ENCODE measurements around the gene MTG2.
A peak's percentile ranks its signal among the peaks of the same experiment; 100 is the strongest.

Gene MTG2

GRCh38 chr20:62231292-62231691, 48.5 kb downstream of the MTG2 start:
- no peak overlapping the region for H3K4me3 ChIP-seq (ENCODE audit: low read length)
- no peak overlapping the region for H3K9ac ChIP-seq (ENCODE audit: low read length)
- H3K27me3 ChIP-seq (ENCODE audit: control insufficient read depth, insufficient read depth, low read length), result peaks cover 8% of the 10 kb centered on the region
- peaks cover 3% of the 10 kb centered on the region for H3K9me3 ChIP-seq (ENCODE audit: control insufficient read depth, low read length)
- H3K36me3 ChIP-seq (ENCODE audit: control insufficient read depth, insufficient read depth, low read length), result no peaks in the 10 kb centered on the region
- H3K4me1 ChIP-seq (ENCODE audit: control insufficient read depth, insufficient read depth, low read length), result no peaks in the 10 kb centered on the region

- Histone ChIP-seq H3K4me3 (ENCODE audit: low read length) (no peak overlapping the region), H3K9ac (ENCODE audit: low read length) (no peak overlapping the region), H3K27me3 (ENCODE audit: control insufficient read depth, insufficient read depth, low read length) (peaks cover 8% of the 10 kb centered on the region), H3K36me3 (ENCODE audit: control insufficient read depth, insufficient read depth, low read length) (no peaks in the 10 kb centered on the region), H3K4me1 (ENCODE audit: control insufficient read depth, insufficient read depth, low read length) (no peaks in the 10 kb centered on the region), H3K9me3 (ENCODE audit: control insufficient read depth, low read length) (peaks cover 3% of the 10 kb centered on the region)
Measured at GRCh38 chr20:62232194-62232593, 49.4 kb downstream of the MTG2 start.

- Histone ChIP-seq H3K27me3 (ENCODE audit: control insufficient read depth, insufficient read depth, low read length) (peaks cover 8% of the 10 kb centered on the region), H3K4me1 (ENCODE audit: control insufficient read depth, insufficient read depth, low read length) (peaks cover 8% of the 10 kb centered on the region), H3K4me3 (ENCODE audit: low read length) (no peak overlapping the region), H3K9me3 (ENCODE audit: control insufficient read depth, low read length) (peaks cover 3% of the 10 kb centered on the region), H3K9ac (ENCODE audit: low read length) (no peak overlapping the region), H3K36me3 (ENCODE audit: control insufficient read depth, insufficient read depth, low read length) (no peaks in the 10 kb centered on the region)
Measured at GRCh38 chr20:62232770-62233645, 50.2 kb downstream of the MTG2 start.

GRCh38 chr20:62233684-62234083, 50.9 kb downstream of the MTG2 start:
- H3K9me3 ChIP-seq (ENCODE audit: control insufficient read depth, low read length), result peaks cover 3% of the 10 kb centered on the region
- no peak overlapping the region for H3K9ac ChIP-seq (ENCODE audit: low read length)
- H3K4me1 ChIP-seq (ENCODE audit: control insufficient read depth, insufficient read depth, low read length), result peaks cover 8% of the 10 kb centered on the region
- H3K36me3 ChIP-seq (ENCODE audit: control insufficient read depth, insufficient read depth, low read length), result no peaks in the 10 kb centered on the region
- peaks cover 5% of the 10 kb centered on the region for H3K27me3 ChIP-seq (ENCODE audit: control insufficient read depth, insufficient read depth, low read length)
- no peak overlapping the region for H3K4me3 ChIP-seq (ENCODE audit: low read length)

- Histone ChIP-seq H3K9me3 (ENCODE audit: control insufficient read depth, low read length) (no peaks in the 10 kb centered on the region), H3K9ac (ENCODE audit: low read length) (no peak overlapping the region), H3K36me3 (ENCODE audit: control insufficient read depth, insufficient read depth, low read length) (no peaks in the 10 kb centered on the region), H3K27me3 (ENCODE audit: control insufficient read depth, insufficient read depth, low read length) (peaks cover 4% of the 10 kb centered on the region), H3K4me1 (ENCODE audit: control insufficient read depth, insufficient read depth, low read length) (peaks cover 9% of the 10 kb centered on the region), H3K4me3 (ENCODE audit: low read length) (no peak overlapping the region)
Measured at GRCh38 chr20:62234339-62234738, 51.5 kb downstream of the MTG2 start.

- no peak overlapping the region for H3K4me3 ChIP-seq (ENCODE audit: low read length)
- H3K9ac ChIP-seq (ENCODE audit: low read length), result no peak overlapping the region
- no peaks in the 10 kb centered on the region for H3K9me3 ChIP-seq (ENCODE audit: control insufficient read depth, low read length)
- peaks cover 18% of the 10 kb centered on the region for H3K4me1 ChIP-seq (ENCODE audit: control insufficient read depth, insufficient read depth, low read length)
- peaks cover 4% of the 10 kb centered on the region for H3K27me3 ChIP-seq (ENCODE audit: control insufficient read depth, insufficient read depth, low read length)
- no peaks in the 10 kb centered on the region for H3K36me3 ChIP-seq (ENCODE audit: control insufficient read depth, insufficient read depth, low read length)
Measured at GRCh38 chr20:62235001-62235776, 52.4 kb downstream of the MTG2 start.

- Histone ChIP-seq H3K36me3 (ENCODE audit: control insufficient read depth, insufficient read depth, low read length) (no peaks in the 10 kb centered on the region), H3K4me1 (ENCODE audit: control insufficient read depth, insufficient read depth, low read length) (peaks cover 24% of the 10 kb centered on the region), H3K4me3 (ENCODE audit: low read length) (no peak overlapping the region), H3K9me3 (ENCODE audit: control insufficient read depth, low read length) (no peaks in the 10 kb centered on the region), H3K9ac (ENCODE audit: low read length) (no peak overlapping the region), H3K27me3 (ENCODE audit: control insufficient read depth, insufficient read depth, low read length) (peaks cover 4% of the 10 kb centered on the region)
Measured at GRCh38 chr20:62235777-62236157, 52.9 kb downstream of the MTG2 start.

- Histone ChIP-seq H3K9me3 (ENCODE audit: control insufficient read depth, low read length) (no peaks in the 10 kb centered on the region), H3K36me3 (ENCODE audit: control insufficient read depth, insufficient read depth, low read length) (no peaks in the 10 kb centered on the region), H3K4me1 (ENCODE audit: control insufficient read depth, insufficient read depth, low read length) (peaks cover 28% of the 10 kb centered on the region), H3K27me3 (ENCODE audit: control insufficient read depth, insufficient read depth, low read length) (no peaks in the 10 kb centered on the region), H3K4me3 (ENCODE audit: low read length) (no peak overlapping the region), H3K9ac (ENCODE audit: low read length) (no peak overlapping the region)
Measured at GRCh38 chr20:62236200-62236599, 53.4 kb downstream of the MTG2 start.

GRCh38 chr20:62236766-62237513, 54.1 kb downstream of the MTG2 start:
- Histone ChIP-seq H3K4me3 (ENCODE audit: low read length) (no peak overlapping the region), H3K9me3 (ENCODE audit: control insufficient read depth, low read length) (no peaks in the 10 kb centered on the region), H3K4me1 (ENCODE audit: control insufficient read depth, insufficient read depth, low read length) (peaks cover 34% of the 10 kb centered on the region), H3K36me3 (ENCODE audit: control insufficient read depth, insufficient read depth, low read length) (no peaks in the 10 kb centered on the region), H3K27me3 (ENCODE audit: control insufficient read depth, insufficient read depth, low read length) (no peaks in the 10 kb centered on the region), H3K9ac (ENCODE audit: low read length) (no peak overlapping the region)

GRCh38 chr20:62237514-62237800, 54.6 kb downstream of the MTG2 start:
- H3K4me3 ChIP-seq (ENCODE audit: low read length), result no peak overlapping the region
- peaks cover 39% of the 10 kb centered on the region for H3K4me1 ChIP-seq (ENCODE audit: control insufficient read depth, insufficient read depth, low read length)
- no peaks in the 10 kb centered on the region for H3K9me3 ChIP-seq (ENCODE audit: control insufficient read depth, low read length)
- no peaks in the 10 kb centered on the region for H3K36me3 ChIP-seq (ENCODE audit: control insufficient read depth, insufficient read depth, low read length)
- peak overlapping the region; percentile 40 for H3K9ac ChIP-seq (ENCODE audit: low read length)
- no peaks in the 10 kb centered on the region for H3K27me3 ChIP-seq (ENCODE audit: control insufficient read depth, insufficient read depth, low read length)

- Histone ChIP-seq H3K9me3 (ENCODE audit: control insufficient read depth, low read length) (no peaks in the 10 kb centered on the region), H3K27me3 (ENCODE audit: control insufficient read depth, insufficient read depth, low read length) (no peaks in the 10 kb centered on the region), H3K36me3 (ENCODE audit: control insufficient read depth, insufficient read depth, low read length) (no peaks in the 10 kb centered on the region), H3K9ac (ENCODE audit: low read length) (peak within 1 kb of the TSS; percentile 83), H3K4me3 (ENCODE audit: low read length) (peak within 1 kb of the TSS; percentile 29), H3K4me1 (ENCODE audit: control insufficient read depth, insufficient read depth, low read length) (peaks cover 44% of the 10 kb centered on the region)
Measured at GRCh38 chr20:62237801-62238568, 55.2 kb downstream of the MTG2 start, which contains the start of gene OSBPL2. OSBPL2 (plus strand) TSS chr20:62238521; CDS start chr20:62256185, 17,664 bp downstream.

Measured in mucosa of stomach (tissue), 1 donor.